ENCODE results near the gene MPIG6B.

MPIG6B gene

GRCh38 chr6:31767096-31767645 is 44.0 kb downstream of the MPIG6B start:
- H3K27ac ChIP-seq, result no peak overlapping the region
- in situ Hi-C loops (cut with HindIII; ENCODE audit: low pct_ligation_motif_present, low sequenced_read_pairs), result no loop called here
- H3K4me3 ChIP-seq (ENCODE audit: low read depth, low read length), result no peak overlapping the region
- TF ChIP-seq, protein P1, sequence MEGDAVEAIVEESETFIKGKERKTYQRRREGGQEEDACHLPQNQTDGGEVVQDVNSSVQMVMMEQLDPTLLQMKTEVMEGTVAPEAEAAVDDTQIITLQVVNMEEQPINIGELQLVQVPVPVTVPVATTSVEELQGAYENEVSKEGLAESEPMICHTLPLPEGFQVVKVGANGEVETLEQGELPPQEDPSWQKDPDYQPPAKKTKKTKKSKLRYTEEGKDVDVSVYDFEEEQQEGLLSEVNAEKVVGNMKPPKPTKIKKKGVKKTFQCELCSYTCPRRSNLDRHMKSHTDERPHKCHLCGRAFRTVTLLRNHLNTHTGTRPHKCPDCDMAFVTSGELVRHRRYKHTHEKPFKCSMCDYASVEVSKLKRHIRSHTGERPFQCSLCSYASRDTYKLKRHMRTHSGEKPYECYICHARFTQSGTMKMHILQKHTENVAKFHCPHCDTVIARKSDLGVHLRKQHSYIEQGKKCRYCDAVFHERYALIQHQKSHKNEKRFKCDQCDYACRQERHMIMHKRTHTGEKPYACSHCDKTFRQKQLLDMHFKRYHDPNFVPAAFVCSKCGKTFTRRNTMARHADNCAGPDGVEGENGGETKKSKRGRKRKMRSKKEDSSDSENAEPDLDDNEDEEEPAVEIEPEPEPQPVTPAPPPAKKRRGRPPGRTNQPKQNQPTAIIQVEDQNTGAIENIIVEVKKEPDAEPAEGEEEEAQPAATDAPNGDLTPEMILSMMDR (IDR thresholded peaks at IDR 0.05; ENCODE audit: low read depth, low read length, missing control alignments), result no peak
- no peaks in the 10 kb centered on the region for H3K27me3 ChIP-seq (replicated peaks)
- no peaks in the 10 kb centered on the region for H3K36me3 ChIP-seq (replicated peaks)
- no peak for DNase-seq

- Histone ChIP-seq H3K27me3 (replicated peaks) (no peaks in the 10 kb centered on the region), H3K36me3 (replicated peaks) (no peaks in the 10 kb centered on the region), H3K4me3 (ENCODE audit: low read depth, low read length) (no peak overlapping the region), H3K27ac (no peak overlapping the region)
- TF ChIP-seq, protein P1 (IDR thresholded peaks at IDR 0.05; ENCODE audit: low read depth, low read length, missing control alignments), result no peak
- no peak for DNase-seq
- in situ Hi-C loops (cut with HindIII; ENCODE audit: low pct_ligation_motif_present, low sequenced_read_pairs), result no loop called here
These were observed 45.4 kb downstream of the MPIG6B start for GRCh38 chr6:31768363-31769257.

DNA sequence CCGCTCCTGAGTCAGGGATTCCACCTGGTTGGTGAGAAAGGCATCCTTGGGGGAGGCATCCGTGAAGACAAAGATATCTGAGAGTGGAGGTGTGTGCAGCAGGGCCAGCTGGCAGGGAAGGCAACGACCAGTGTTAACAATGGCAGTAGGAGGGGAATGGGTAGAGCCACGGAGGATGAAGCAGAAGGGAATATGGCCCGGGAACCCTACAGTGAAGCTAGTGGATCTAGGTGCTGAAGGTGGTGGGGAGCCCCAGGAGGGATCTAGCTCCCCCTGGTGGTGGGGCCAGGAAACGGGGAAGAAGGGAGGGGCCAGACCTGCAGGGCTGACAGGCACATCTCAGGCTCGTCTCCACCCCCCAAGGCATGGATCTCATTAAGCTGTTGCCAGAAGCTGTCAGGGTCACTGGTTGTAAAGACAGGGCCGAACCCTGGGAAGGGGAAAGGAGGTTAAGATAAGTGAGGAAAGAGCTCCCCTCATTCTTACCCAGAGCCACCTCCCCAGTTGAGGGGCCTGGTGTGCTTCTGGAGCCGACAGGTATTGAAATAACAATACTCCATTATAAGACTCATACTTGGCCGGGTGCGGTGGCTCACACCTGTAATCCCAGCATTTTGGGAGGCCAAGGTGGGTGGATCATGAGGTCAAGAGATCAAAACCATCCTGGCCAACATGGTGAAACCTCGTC is 46.7 kb downstream of the MPIG6B start:
- H3K27ac ChIP-seq, result no peak overlapping the region
- TF ChIP-seq, protein P1 (IDR thresholded peaks at IDR 0.05; ENCODE audit: low read depth, low read length, missing control alignments), result peak; percentile 88
- peak; percentile 55 for DNase-seq
- no peak overlapping the region for H3K4me3 ChIP-seq (ENCODE audit: low read depth, low read length)
- no peaks in the 10 kb centered on the region for H3K36me3 ChIP-seq (replicated peaks)
- no peaks in the 10 kb centered on the region for H3K27me3 ChIP-seq (replicated peaks)
- in situ Hi-C loops (cut with HindIII; ENCODE audit: low pct_ligation_motif_present, low sequenced_read_pairs), result no loop called here

- DNase-seq, result no peak
- Histone ChIP-seq H3K36me3 (replicated peaks) (no peaks in the 10 kb centered on the region), H3K27ac (no peak overlapping the region), H3K27me3 (replicated peaks) (no peaks in the 10 kb centered on the region), H3K4me3 (ENCODE audit: low read depth, low read length) (no peak overlapping the region)
- TF ChIP-seq, protein P1 (IDR thresholded peaks at IDR 0.05; ENCODE audit: low read depth, low read length, missing control alignments), result no peak
- in situ Hi-C loops (cut with HindIII; ENCODE audit: low pct_ligation_motif_present, low sequenced_read_pairs), result no loop called here
These were observed 47.7 kb downstream of the MPIG6B start for GRCh38 chr6:31770860-31771259.

DNA sequence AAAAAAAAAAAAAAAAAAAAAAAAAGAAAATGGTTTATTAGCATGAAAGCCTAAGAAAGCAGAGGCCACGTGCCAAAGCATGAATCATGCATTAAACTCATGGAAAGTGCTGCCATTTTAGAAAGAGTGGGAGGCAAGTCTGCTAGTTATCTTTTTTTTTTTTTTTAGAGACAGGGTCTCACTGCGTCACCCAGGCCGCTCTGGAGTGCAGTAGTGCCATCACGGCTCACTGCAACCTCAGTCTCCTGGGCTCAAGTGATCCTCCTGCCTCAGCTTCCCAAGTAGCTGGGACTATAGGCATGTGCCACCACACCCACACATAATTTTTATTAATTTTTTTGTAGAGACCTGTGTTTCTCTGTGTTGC is 48.8 kb downstream of the MPIG6B start:
- TF ChIP-seq, protein P1 (IDR thresholded peaks at IDR 0.05; ENCODE audit: low read depth, low read length, missing control alignments), result no peak
- Histone ChIP-seq H3K4me3 (ENCODE audit: low read depth, low read length) (no peak overlapping the region), H3K27ac (no peak overlapping the region), H3K36me3 (replicated peaks) (no peaks in the 10 kb centered on the region), H3K27me3 (replicated peaks) (no peaks in the 10 kb centered on the region)
- in situ Hi-C loops (cut with HindIII; ENCODE audit: low pct_ligation_motif_present, low sequenced_read_pairs), result no loop called here
- no peak for DNase-seq

Measured in brain microvascular endothelial cell (primary cell).